WTC11 (cell line): Measurements from ENCODE around the gene TEKTIP1.

Experiments
- NR2C2 ChIP-seq: sonication (generic); formaldehyde crosslinking; IDR thresholded peaks from 2 replicates; pipeline ENCODE4 v1.8.0; 2022; ENCODE audit warnings: mild to moderate bottlenecking, missing genetic modification reagents
- TCF7 ChIP-seq: sonication (generic); formaldehyde crosslinking; IDR thresholded peaks from 2 replicates; pipeline ENCODE4 v1.8.0; 2022; ENCODE audit warnings: mild to moderate bottlenecking, low read depth, missing genetic modification reagents, moderate library complexity
- ZNF263 ChIP-seq: sonication (generic); formaldehyde crosslinking; IDR thresholded peaks from 2 replicates; pipeline ENCODE4 v1.8.1; 2022; ENCODE audit warnings: low read depth, mild to moderate bottlenecking, moderate library complexity, missing genetic modification reagents
- TF ChIP-seq, protein P1 (sequence below): fragments of 200-600 bp; IDR thresholded peaks from 2 replicates; pipeline ENCODE4 v1.8.0; 2022; ENCODE audit warnings: antibody characterized with exemption

DNA sequence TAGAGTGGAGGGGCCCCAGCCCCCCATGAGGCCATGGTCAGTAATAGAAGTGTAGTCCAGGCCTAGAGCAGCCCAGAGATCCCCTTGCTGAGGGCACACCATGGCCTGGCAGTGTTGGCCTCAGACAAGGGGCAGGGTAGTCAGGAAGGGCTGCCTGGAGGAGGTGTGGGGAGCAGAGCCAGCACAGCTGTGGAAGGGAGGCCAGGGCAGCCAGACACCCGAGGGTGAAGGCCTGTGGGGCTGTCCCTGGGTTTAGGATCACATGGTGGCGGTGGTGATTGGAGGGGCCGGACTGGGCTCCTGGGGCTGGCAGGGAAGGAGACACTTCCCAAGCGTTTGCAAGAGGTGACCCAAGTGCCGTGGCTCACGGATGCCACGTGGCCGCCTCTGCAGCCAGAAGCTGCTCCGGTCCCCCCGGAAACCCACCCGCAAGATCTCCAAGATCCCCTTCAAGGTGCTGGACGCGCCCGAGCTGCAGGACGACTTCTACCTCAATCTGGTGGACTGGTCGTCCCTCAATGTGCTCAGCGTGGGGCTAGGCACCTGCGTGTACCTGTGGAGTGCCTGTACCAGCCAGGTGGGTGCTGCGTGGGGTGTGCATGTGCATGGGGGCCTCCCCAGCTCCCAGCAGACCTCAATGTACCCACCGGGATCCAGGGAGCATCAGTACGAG is 11.6 kb upstream of the TEKTIP1 start:
- TF ChIP-seq, protein P1, sequence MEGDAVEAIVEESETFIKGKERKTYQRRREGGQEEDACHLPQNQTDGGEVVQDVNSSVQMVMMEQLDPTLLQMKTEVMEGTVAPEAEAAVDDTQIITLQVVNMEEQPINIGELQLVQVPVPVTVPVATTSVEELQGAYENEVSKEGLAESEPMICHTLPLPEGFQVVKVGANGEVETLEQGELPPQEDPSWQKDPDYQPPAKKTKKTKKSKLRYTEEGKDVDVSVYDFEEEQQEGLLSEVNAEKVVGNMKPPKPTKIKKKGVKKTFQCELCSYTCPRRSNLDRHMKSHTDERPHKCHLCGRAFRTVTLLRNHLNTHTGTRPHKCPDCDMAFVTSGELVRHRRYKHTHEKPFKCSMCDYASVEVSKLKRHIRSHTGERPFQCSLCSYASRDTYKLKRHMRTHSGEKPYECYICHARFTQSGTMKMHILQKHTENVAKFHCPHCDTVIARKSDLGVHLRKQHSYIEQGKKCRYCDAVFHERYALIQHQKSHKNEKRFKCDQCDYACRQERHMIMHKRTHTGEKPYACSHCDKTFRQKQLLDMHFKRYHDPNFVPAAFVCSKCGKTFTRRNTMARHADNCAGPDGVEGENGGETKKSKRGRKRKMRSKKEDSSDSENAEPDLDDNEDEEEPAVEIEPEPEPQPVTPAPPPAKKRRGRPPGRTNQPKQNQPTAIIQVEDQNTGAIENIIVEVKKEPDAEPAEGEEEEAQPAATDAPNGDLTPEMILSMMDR, result no peak
- TF ChIP-seq TCF7 (CRISPR knock-in tag), result no peak
- no peak for TF ChIP-seq ZNF263 (CRISPR knock-in tag)
- no peak for TF ChIP-seq NR2C2
